WTC11 (cell line): ENCODE data around the gene SAP30BP.

Experiments
- CREM ChIP-seq: sonication (generic); formaldehyde crosslinking; IDR thresholded peaks from 2 replicates; pipeline ENCODE4 v1.8.1; 2022; ENCODE audit warnings: mild to moderate bottlenecking, missing genetic modification reagents, moderate library complexity
- NFYB ChIP-seq: sonication (generic); formaldehyde crosslinking; conservative IDR thresholded peaks from 2 replicates; pipeline ENCODE4 v1.8.0; 2022; ENCODE audit warnings: low read depth, missing genetic modification reagents
- SMAD3 ChIP-seq: sonication (generic); formaldehyde crosslinking; IDR thresholded peaks from 2 replicates; pipeline ENCODE4 v1.8.0; 2022; ENCODE audit warnings: missing genetic modification reagents, mild to moderate bottlenecking, borderline replicate concordance
- ZBTB43 ChIP-seq: sonication (generic); formaldehyde crosslinking; IDR thresholded peaks from 2 replicates; pipeline ENCODE4 v1.8.1; 2023; ENCODE audit warnings: mild to moderate bottlenecking, missing genetic modification reagents
- ZNF423 ChIP-seq: fragments of 250-450 bp; sonication (Bioruptor Pico); IDR thresholded peaks from 2 replicates; pipeline ENCODE4 v2.1.2; 2022; ENCODE audit warnings: mild to moderate bottlenecking, moderate library complexity
- TF ChIP-seq, protein P1 (sequence below): fragments of 200-600 bp; IDR thresholded peaks from 2 replicates; pipeline ENCODE4 v1.8.0; 2022; ENCODE audit warnings: antibody characterized with exemption
- TF ChIP-seq, protein P2 (sequence below): sonication (generic); formaldehyde crosslinking; IDR thresholded peaks from 2 replicates; pipeline ENCODE4 v1.8.0; 2023; ENCODE audit warnings: missing genetic modification reagents
- TF ChIP-seq, protein P3 (sequence below): sonication (generic); formaldehyde crosslinking; IDR thresholded peaks from 2 replicates; pipeline ENCODE4 v1.8.1; 2023; ENCODE audit warnings: mild to moderate bottlenecking, moderate library complexity, missing genetic modification reagents

DNA sequence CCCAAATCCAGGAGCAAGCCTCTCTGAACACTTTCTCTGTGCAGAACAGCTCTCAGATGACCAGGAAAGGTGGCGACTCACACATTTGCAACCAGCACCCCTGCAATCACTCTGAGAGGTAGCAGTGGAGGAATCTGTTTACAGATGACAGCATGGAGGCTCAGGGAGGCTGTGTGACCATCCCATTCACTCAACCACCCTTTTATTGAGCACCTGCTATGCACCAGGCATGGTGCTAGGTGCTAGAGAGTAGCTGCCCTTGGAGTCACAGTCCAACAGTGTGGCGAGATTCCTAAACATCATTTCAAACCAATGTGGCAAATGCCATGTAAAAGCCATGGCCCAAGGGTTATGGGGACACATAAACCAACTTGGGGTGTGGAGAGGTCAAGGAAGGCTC, 52.6 kb downstream of the SAP30BP start:
- TF ChIP-seq, protein P1, sequence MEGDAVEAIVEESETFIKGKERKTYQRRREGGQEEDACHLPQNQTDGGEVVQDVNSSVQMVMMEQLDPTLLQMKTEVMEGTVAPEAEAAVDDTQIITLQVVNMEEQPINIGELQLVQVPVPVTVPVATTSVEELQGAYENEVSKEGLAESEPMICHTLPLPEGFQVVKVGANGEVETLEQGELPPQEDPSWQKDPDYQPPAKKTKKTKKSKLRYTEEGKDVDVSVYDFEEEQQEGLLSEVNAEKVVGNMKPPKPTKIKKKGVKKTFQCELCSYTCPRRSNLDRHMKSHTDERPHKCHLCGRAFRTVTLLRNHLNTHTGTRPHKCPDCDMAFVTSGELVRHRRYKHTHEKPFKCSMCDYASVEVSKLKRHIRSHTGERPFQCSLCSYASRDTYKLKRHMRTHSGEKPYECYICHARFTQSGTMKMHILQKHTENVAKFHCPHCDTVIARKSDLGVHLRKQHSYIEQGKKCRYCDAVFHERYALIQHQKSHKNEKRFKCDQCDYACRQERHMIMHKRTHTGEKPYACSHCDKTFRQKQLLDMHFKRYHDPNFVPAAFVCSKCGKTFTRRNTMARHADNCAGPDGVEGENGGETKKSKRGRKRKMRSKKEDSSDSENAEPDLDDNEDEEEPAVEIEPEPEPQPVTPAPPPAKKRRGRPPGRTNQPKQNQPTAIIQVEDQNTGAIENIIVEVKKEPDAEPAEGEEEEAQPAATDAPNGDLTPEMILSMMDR = no peak
- TF ChIP-seq CREM (CRISPR knock-in tag) (no peak), ZBTB43 (CRISPR knock-in tag) (no peak), SMAD3 (CRISPR knock-in tag) (no peak), NFYB (CRISPR knock-in tag) (no peak), ZNF423 (CRISPR knock-in tag) (no peak)
- TF ChIP-seq, protein P2, sequence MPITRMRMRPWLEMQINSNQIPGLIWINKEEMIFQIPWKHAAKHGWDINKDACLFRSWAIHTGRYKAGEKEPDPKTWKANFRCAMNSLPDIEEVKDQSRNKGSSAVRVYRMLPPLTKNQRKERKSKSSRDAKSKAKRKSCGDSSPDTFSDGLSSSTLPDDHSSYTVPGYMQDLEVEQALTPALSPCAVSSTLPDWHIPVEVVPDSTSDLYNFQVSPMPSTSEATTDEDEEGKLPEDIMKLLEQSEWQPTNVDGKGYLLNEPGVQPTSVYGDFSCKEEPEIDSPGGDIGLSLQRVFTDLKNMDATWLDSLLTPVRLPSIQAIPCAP = no peak
- TF ChIP-seq, protein P3, sequence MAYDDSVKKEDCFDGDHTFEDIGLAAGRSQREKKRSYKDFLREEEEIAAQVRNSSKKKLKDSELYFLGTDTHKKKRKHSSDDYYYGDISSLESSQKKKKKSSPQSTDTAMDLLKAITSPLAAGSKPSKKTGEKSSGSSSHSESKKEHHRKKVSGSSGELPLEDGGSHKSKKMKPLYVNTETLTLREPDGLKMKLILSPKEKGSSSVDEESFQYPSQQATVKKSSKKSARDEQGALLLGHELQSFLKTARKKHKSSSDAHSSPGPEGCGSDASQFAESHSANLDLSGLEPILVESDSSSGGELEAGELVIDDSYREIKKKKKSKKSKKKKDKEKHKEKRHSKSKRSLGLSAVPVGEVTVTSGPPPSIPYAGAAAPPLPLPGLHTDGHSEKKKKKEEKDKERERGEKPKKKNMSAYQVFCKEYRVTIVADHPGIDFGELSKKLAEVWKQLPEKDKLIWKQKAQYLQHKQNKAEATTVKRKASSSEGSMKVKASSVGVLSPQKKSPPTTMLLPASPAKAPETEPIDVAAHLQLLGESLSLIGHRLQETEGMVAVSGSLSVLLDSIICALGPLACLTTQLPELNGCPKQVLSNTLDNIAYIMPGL (CRISPR knock-in tag) = no peak
